HEK293T (cell line): ENCODE results near the gene TMEM125.

Experiments used
- CTCF ChIA-PET: fragments of 350-600 bp; formaldehyde crosslinking; extraction: SDS; loops from one replicate; lab custom pipeline; 2021; ENCODE audit warnings: antibody characterized with exemption, inconsistent platforms; lab: Yijun Ruan, JAX
- POLR2A ChIA-PET: fragments of 350-600 bp; formaldehyde crosslinking; extraction: SDS; loops from one replicate; lab custom pipeline; 2020; ENCODE audit warnings: antibody characterized with exemption, inconsistent platforms; lab: Yijun Ruan, JAX
- DNase-seq: peaks from one replicate; pipeline ENCODE4 v3.0.0; 2012; ENCODE audit warnings: mixed read lengths; ENCODE audit errors: extremely low spot score
- ARNT ChIP-seq: fragments of 450-650 bp; IDR thresholded peaks from 2 replicates; pipeline ENCODE4 v1.6.1; 2017; ENCODE audit warnings: mild to moderate bottlenecking
- BHLHE40 ChIP-seq: fragments of 450-650 bp; IDR thresholded peaks from 2 replicates; pipeline ENCODE4 v1.6.1; 2016; ENCODE audit warnings: mild to moderate bottlenecking, moderate library complexity, borderline replicate concordance
- CTBP1 ChIP-seq: fragments of 450-650 bp; IDR thresholded peaks from 2 replicates; pipeline ENCODE4 v1.6.1; 2016; ENCODE audit warnings: borderline replicate concordance
- ELF4 ChIP-seq: fragments of 450-650 bp; IDR thresholded peaks from 2 replicates; pipeline ENCODE4 v1.6.1; 2017; ENCODE audit warnings: antibody characterized with exemption
- FOXA1 ChIP-seq: fragments of 450-650 bp; IDR thresholded peaks from 2 replicates; pipeline ENCODE4 v1.6.1; 2016; ENCODE audit warnings: mild to moderate bottlenecking
- FOXK2 ChIP-seq: fragments of 450-650 bp; IDR thresholded peaks from 2 replicates; pipeline ENCODE4 v1.6.1; 2016; ENCODE audit warnings: mild to moderate bottlenecking
- FOXM1 ChIP-seq: fragments of 450-650 bp; IDR thresholded peaks from 2 replicates; pipeline ENCODE4 v1.6.1; 2017; ENCODE audit warnings: mild to moderate bottlenecking, borderline replicate concordance
- HDGF ChIP-seq: fragments of 450-650 bp; IDR thresholded peaks from 2 replicates; pipeline ENCODE4 v1.6.1; 2017; ENCODE audit warnings: antibody characterized with exemption, borderline replicate concordance
- L3MBTL2 ChIP-seq: fragments of 450-650 bp; conservative IDR thresholded peaks from 2 replicates; pipeline ENCODE4 v1.6.1; 2016; ENCODE audit warnings: mild to moderate bottlenecking
- LEF1 ChIP-seq: fragments of 450-650 bp; IDR thresholded peaks from 2 replicates; pipeline ENCODE4 v1.6.1; 2017; ENCODE audit warnings: mild to moderate bottlenecking, borderline replicate concordance
- NFRKB ChIP-seq: fragments of 450-650 bp; IDR thresholded peaks from 2 replicates; pipeline ENCODE4 v1.6.1; 2016; ENCODE audit warnings: mild to moderate bottlenecking, moderate library complexity
- SP1 ChIP-seq: fragments of 450-650 bp; IDR thresholded peaks from 2 replicates; pipeline ENCODE4 v1.6.1; 2017
- SUZ12 ChIP-seq: fragments of 450-650 bp; IDR thresholded peaks from 2 replicates; pipeline ENCODE4 v1.6.1; 2016; ENCODE audit warnings: mild to moderate bottlenecking
- TARDBP ChIP-seq: fragments of 450-650 bp; IDR thresholded peaks from 2 replicates; pipeline ENCODE4 v1.6.1; 2016
- ZNF384 ChIP-seq: fragments of 450-650 bp; IDR thresholded peaks from 2 replicates; pipeline ENCODE4 v1.6.1; 2016
- TF ChIP-seq, protein P1 (sequence below): fragments of 450-650 bp; IDR thresholded peaks from 2 replicates; pipeline ENCODE4 v1.6.1; 2016

The TMEM125 gene

DNA sequence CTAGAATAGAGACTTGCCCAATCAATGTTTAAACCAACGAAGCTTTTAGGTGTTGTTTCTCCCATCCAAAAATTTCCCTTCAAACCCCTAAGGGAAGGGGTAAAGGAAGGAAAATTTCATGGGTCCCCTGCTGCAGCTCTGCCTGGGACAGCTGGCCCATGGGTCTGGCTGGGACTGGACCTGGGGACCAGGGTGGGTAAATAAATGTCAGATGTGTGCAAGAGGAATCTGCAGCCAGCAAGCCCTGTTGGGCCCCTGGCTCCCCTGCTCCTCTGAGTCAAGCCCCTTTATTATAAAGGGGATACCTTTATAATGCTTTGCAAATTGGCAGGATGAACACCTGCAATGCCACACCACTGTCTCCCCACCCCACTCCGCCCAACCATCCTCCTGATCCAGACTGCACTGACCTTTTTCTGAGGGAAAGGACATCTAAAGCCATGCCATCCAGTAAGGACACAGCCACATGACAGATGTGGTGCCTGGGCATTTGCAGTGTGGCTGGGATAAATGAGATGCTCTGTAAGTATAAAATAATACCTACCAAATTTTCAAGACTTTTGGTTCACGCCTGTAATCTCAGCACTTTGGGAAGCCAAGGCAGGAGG lies 1.9 kb upstream of the TMEM125 start:
- no peak for DNase-seq
- no peak for TF ChIP-seq SUZ12
- TF ChIP-seq HDGF: no peak
- TF ChIP-seq LEF1: no peak
- no peak for TF ChIP-seq ARNT
- POLR2A ChIA-PET: no interaction called here
- CTCF ChIA-PET: no interaction called here

DNA sequence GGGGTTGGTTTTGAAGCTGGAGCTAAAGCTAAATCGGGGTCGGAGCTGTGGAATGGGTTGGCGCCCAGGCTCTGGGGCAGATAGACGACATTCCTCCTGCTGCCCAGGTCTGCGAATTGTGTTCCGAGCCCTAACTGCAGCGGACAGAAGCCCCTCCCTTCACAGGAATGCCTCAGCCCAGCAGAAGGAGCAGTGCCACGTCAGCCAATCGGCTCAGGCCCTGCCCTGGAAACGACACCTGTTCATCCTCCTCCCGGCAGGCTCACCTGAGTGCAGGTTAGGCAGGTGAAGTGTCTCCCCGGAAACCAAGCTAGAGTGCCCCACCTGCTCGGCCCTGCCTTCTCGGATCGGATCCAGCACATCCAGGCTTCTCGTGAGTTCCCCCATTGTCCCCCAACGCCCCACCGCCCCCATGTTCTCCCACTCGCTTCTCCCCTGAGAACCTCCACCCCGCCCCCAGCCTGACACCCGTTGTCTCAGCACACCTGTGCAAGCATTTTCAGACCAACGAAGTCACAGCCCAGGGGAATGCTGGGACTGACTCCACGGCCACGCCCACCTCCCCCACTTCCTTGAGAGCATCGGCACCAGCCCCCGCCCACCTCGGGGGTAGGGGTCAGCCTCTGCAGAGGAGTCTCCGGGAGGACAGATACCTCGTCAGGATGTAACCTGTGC lies 775 bp downstream of the TMEM125 start:
- DNase-seq: no peak
- POLR2A ChIA-PET: no interaction called here
- TF ChIP-seq LEF1 (no peak), ZNF384 (no peak)
- CTCF ChIA-PET: no interaction called here

DNA sequence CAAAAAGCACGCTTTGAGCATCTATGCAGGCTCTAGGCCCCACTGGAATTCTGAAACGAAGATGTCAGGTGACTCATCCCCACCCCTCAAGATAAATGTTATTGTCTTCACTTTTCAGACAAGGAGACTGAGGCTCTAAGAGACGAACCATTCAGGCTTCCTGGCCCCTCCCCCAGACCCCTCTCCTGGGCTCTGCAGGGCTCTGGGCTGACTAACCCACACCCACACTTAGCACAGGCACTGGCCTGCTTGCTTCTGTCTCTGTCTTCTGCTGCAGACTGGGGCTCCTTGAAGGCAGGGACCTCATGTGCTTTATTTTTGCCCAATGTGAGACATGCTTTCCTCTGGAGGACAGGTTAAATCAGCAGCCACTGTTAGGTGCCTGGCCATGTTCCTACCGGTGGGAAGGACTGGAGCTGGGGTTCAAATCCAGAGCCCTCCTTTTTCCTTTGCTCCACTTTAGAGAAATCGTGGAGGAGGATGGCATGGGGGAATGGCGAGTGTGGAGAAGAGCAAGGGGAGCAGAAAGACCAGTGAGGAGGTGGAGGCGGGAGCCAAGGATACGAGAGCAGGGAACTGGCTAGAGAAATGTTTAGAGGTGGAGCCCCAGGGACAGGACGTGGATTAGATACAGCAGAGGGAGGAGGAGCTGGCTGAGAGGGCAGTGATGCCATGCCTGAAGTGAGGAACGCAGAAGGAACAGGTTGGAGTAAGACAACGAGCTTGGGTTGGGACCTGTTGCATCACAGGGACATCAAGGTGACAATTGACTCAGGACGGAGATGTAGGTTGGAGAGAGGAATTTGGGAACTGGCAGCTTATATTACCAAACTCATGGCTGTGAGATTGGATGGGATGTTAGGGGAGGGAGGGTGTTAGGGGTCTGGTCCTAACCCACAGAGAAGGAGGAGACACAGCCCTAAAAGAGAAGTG lies 1.7 kb downstream of the TMEM125 start:
- POLR2A ChIA-PET: no interaction called here
- TF ChIP-seq LEF1 (no peak), ELF4 (no peak), FOXK2 (no peak), ARNT (no peak), SUZ12 (no peak), BHLHE40 (no peak), ZNF384 (no peak), L3MBTL2 (no peak), HDGF (no peak), CTBP1 (no peak), FOXM1 (no peak), TARDBP (no peak)
- TF ChIP-seq, protein P1, sequence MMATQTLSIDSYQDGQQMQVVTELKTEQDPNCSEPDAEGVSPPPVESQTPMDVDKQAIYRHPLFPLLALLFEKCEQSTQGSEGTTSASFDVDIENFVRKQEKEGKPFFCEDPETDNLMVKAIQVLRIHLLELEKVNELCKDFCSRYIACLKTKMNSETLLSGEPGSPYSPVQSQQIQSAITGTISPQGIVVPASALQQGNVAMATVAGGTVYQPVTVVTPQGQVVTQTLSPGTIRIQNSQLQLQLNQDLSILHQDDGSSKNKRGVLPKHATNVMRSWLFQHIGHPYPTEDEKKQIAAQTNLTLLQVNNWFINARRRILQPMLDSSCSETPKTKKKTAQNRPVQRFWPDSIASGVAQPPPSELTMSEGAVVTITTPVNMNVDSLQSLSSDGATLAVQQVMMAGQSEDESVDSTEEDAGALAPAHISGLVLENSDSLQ: no peak
- CTCF ChIA-PET: interaction anchor here (0.6 kb wide), 1 partner anchor 228 kb away, joined by 3 read pairs; no protein-coding TSS in a partner anchor
- DNase-seq: no peak

DNA sequence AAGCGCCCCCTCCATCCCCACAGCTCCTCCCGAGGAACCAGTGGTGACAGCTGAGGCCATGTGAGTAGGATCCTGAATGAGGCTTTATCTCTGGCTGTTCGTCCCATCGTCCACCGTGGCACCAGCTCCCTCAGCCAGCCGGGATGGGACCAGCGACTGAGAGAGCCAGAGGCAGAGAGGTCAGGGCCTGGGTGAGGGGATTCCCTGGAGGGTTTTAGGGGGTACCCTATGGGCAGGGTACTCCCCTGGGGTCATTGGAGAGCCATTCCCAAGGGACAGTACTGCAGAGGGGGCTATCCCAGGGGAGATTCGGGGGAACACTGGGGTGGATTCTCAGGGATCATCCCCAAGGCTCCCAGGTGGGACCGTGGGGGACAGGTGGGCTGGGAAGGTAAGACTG lies 2.4 kb downstream of the TMEM125 start:
- CTCF ChIA-PET: interaction anchor here (0.6 kb wide), 1 partner anchor 228 kb away, joined by 3 read pairs; no protein-coding TSS in a partner anchor
- POLR2A ChIA-PET: no interaction called here
- DNase-seq: no peak
- TF ChIP-seq FOXK2: no peak

DNA sequence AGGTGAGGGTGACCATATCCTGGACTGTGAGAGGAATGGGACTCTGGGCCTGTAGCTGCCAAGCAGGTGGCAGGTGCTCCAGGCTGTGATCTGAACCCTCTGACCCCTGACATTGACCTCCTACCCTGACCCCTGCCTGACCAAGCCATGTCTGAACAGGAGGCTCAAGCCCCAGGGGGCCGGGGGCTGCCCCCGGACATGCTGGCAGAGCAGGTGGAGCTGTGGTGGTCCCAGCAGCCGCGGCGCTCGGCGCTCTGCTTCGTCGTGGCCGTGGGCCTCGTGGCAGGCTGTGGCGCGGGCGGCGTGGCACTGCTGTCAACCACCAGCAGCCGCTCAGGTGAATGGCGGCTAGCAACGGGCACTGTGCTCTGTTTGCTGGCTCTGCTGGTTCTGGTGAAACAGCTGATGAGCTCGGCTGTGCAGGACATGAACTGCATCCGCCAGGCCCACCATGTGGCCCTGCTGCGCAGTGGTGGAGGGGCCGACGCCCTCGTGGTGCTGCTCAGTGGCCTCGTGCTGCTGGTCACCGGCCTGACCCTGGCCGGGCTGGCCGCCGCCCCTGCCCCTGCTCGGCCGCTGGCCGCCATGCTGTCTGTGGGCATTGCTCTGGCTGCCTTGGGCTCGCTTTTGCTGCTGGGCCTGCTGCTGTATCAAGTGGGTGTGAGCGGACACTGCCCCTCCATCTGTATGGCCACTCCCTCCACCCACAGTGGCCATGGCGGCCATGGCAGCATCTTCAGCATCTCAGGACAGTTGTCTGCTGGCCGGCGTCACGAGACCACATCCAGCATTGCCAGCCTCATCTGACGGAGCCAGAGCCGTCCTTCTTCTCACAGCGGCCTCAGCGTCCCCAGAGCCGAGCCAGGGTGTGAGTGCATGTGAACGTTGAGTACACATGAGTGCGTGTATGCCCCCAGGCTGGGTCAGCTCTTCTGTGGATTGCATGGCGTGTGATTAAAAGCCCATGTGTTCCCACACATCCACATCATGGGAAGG lies 3.1 kb downstream of the TMEM125 start:
- TF ChIP-seq FOXM1 (no peak), SP1 (no peak), TARDBP (no peak), BHLHE40 (no peak), FOXA1 (no peak), HDGF (no peak), ARNT (no peak), NFRKB (no peak), CTBP1 (no peak), SUZ12 (no peak), ZNF384 (no peak), ELF4 (no peak)
- TF ChIP-seq, protein P1: no peak
- DNase-seq: no peak
- ChIA-PET POLR2A (no interaction called here), CTCF (no interaction called here)

DNA sequence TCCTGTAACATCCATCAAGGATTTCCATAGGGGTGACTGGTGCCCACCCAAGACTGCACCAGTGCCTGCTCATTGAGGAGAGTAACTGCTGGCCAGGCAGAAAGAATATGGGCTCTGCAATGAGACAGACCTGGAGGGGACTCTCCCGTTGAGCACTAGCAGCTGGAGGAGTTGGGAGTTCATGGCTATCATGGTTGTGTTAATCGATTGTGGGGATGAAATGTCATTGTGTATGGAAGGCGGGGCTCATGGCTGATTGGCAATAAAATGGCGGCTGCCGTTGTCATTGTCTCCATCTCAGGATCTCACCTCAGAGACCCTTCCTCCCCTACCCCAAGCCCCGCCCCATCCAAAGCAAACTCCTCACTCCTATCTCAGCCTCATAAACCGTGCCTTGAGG lies 3.9 kb downstream of the TMEM125 start:
- TF ChIP-seq TARDBP (no peak), SP1 (no peak), ZNF384 (no peak), LEF1 (no peak), ELF4 (no peak), BHLHE40 (no peak), L3MBTL2 (no peak), FOXK2 (no peak), NFRKB (no peak), FOXA1 (no peak), ARNT (no peak), FOXM1 (no peak), CTBP1 (no peak)
- CTCF ChIA-PET: no interaction called here
- POLR2A ChIA-PET: no interaction called here
- DNase-seq: no peak
